ENCODE results near the gene MIXL1.
"Not testable (repeated sequence)": the region's sequence is repeated elsewhere in the genome, so short reads cannot be mapped to it uniquely, and the experiment has no call there.

The MIXL1 gene

GRCh38 chr1:226223157-226223785, at the start of gene MIXL1:
TSS of gene MIXL1 (plus strand) at chr1:226223664. CDS start at chr1:226223682, 18 bp downstream.
- no peak for DNase-seq

DNA sequence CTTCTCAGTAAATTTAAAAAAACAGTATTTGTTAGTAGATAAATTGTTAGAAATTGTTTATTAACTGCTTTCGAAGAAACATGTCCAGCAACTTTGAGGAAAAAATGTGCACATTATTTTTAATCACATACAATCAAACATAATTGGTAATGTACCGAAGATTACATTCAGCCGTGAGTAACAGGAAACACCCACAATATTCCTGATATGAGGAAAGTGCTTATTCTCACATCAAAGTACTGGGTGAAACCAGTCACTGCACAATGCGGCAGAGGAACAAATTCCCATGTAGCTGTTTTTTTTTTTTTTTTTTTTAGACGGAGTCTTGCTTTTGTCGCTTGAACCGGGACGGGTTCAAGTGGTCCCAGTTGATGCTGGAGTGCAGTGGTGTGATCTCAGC, 46.6 kb upstream of the MIXL1 start:
- no peak for DNase-seq

GRCh38 chr1:226181996-226182714, 41.3 kb upstream of the MIXL1 start:
- no peak for DNase-seq

DNA sequence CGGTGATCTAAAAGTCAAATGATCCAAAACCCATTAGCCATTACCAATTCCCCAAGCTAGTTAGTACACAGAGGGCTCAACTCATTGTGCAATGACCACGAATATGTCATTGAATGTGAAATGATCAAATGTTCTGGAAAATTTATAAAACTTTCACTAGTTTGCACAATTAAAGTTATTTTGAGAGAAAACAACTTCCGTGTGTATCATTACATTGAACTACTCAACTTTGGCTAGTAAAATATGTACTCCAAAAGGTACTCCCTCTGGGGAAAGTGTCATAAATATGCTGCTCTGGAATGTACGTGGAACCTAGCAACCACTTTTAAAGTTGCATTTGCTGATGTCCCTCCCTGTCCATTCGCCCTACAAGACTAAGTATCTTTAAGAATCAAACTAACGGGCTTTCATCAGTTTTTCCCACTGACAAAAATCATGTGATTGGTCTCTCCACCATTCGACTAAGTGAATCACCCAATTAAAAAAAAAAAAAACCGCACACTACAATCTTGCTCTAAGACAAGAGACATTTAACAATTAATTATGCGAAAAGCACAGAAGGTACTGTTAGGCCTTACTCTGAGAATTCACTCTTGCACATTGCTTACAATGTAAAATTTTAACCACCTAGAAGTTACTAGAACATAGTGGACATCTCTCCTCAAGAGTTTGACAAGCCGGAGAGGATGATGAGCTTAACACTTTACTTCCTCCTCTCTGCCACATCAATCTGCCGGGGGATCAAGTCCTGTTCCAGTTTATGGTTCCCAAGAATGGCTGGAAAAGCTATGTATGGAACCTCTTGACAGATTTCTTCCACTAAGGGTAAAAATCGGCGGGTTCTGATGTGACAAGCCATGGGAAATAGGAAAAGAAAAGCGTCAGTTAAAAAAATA, 38.1 kb upstream of the MIXL1 start:
- DNase-seq = no peak

GRCh38 chr1:226186124-226187018, 37.1 kb upstream of the MIXL1 start, which contains the start of gene ACBD3:
TSS of gene ACBD3 (minus strand) at chr1:226186741. CDS start at chr1:226186675, 66 bp downstream.
- peak; percentile 90 for DNase-seq

DNA sequence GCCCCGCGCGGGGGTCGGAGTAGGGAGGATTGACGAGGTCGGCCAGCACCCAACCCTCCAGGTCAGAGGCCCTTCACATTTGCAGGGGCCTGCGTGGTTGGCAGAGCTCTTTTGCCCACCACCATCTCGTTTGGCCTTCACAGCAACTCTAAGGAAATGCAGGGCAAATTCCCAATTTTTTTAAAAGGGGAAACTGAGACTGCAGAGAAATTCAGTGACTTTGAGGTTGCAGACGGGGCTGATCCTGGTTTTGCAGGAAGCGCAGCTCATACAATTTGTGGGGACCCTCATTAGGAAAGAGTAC, 36.5 kb upstream of the MIXL1 start:
- no peak for DNase-seq

- DNase-seq = no peak
Observed at GRCh38 chr1:226187380-226187779, 36.1 kb upstream of the MIXL1 start.

- no peak for DNase-seq
Observed at GRCh38 chr1:226195144-226195543, 28.3 kb upstream of the MIXL1 start.

GRCh38 chr1:226199971-226200370, 23.5 kb upstream of the MIXL1 start:
- DNase-seq = no peak

DNA sequence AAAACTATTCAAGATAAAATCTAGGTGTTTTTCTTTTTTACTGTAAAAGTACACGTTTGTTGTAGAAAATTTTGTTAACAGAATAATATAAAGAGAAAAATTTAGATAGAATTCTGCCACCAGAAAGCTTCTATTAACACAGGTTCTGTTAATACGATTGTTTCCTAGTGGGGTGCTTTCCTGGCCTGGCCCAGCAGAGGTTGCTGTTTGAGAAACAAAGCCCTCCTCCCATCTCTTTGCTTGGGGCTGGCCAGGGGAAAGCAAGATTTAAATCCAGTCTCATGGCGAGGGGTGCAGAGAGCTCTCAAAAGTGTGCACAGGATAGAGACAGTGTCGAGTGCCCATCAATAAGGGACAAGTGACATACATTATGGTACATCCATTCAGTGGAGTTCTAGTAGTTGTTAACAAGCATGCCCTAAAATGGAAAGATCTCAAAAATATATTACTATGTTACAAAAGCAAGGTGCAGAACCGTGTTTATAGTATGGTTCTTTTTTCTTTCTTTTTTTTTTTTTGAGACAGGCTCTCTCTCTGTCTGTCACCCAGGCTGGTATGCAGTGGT, 22.4 kb upstream of the MIXL1 start:
- DNase-seq = no peak

DNA sequence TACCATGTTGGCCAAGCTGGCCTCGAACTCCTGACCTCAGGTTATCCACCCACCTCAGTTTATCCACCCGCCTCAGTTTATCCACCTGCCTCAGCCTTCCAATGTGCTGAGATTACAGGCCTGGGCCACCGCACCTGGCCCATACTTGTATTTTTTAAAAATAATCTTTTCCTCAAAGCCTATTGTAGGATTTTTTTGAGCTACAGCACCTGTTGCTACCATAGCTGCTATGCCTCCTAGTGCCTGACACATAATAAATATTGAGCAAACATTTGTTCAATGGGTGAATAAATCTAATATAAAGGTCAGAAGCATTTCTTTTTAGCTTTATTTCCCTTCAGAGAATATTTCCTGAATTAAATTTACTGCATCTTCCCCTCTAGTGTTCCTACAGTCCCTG, 21.2 kb upstream of the MIXL1 start:
- DNase-seq = no peak

GRCh38 chr1:226202666-226203065, 20.8 kb upstream of the MIXL1 start:
- DNase-seq = not testable (repeated sequence)

DNA sequence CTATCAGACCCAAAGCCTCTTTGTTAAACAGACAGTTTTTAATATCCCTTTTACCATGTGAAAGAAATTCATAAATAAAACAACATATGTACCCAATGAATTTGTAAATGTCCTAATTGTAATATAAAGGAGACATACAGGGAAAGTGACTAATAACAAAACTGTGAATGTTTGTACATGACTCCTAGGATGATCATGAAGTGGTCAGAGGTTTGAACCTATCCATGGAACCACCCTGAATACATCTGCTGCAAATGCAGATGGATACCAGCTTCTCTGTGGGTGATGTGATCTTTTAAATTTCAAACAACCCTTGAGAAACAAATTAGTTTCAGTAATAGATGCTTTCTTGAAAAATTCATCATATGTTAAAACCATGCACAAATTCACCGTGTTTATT, 20.2 kb upstream of the MIXL1 start:
- no peak for DNase-seq

- no peak for DNase-seq
Observed at GRCh38 chr1:226203655-226204054, 19.8 kb upstream of the MIXL1 start.

- no peak for DNase-seq
Observed at GRCh38 chr1:226204198-226204597, 19.3 kb upstream of the MIXL1 start.

DNA sequence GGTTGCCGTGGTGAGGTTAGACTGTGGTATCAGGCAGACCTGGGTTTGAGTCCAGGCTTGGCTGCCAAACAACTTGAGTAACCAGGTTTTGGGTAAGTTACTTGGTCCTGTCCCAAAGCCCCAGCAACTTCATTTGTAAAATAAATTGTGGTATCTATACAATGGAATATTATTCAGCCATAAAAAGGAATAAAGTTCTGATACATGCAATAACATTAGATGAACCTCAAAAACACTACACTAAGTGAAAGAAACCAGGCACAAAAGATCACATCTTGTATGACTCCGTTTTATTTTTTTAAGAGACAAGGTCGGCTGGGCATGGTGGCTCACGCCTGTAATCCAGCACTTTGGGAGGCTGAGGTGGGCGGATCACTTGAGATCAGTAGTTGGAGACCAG, 16.4 kb upstream of the MIXL1 start:
- DNase-seq = no peak

GRCh38 chr1:226209307-226210059, 14.0 kb upstream of the MIXL1 start:
- no peak for DNase-seq

GRCh38 chr1:226210571-226211176, 12.8 kb upstream of the MIXL1 start:
- DNase-seq = no peak

GRCh38 chr1:226211181-226211821, 12.2 kb upstream of the MIXL1 start:
- no peak for DNase-seq

GRCh38 chr1:226212545-226212944, 10.9 kb upstream of the MIXL1 start:
- DNase-seq = no peak

DNA sequence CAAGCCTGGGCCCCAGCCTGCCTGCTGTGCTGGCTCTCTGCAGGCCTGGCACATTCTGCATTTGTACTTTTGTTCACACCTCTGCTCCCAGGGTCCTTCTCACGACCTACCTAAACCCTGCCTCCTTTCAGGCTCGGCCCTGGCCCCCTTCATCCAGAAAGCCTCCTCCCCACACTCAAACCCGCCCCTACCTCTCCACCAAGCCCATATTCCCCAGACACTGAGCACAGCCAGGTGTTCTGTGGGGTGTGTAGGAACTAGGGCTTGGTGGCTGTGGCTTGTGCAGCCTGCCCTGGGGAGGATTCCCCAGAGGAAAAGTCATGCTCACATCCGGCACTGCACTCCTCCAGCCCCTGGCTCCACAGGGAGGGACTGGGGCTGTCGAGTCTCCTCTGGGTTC, 8.2 kb upstream of the MIXL1 start:
- no peak for DNase-seq
